ENCODE data around the gene NDUFAF4. TPM values are rescaled to one million over a fixed set of nuclear protein-coding genes. Genes with fewer than 3 reads are reported as not detected.

Gene NDUFAF4
- total RNA-seq, 1 experiment from 2014 or later: 120 TPM

DNA sequence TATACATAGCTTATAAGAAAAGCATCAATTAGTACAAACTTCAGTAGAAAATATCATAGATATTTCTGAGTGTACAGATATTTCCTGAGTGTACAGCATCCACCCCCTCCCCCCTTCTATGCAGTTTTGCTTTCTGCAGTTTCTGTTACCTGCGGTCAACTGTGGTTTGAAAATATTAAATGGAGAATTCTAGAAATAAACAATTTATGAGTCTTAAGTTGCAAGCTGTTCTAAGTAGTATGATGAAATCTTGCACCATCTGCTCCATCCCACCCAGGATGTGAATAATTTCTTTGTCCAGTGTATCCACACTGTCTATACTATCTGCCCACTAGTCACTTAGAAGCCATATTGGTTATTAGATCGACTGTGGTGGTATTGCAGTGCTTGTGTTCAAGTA, 44.6 kb downstream of the NDUFAF4 start:
- in situ Hi-C loops (cut with HindIII; ENCODE audit: low pct_unique_long_range_greater_than_20kb, low sequenced_read_pairs): no loop called here
- no peak for DNase-seq (ENCODE audit: low read depth, low spot score)

GRCh38 chr6:96852605-96853004, 45.1 kb downstream of the NDUFAF4 start:
- in situ Hi-C loops (cut with HindIII; ENCODE audit: low pct_unique_long_range_greater_than_20kb, low sequenced_read_pairs): no loop called here
- no peak for DNase-seq (ENCODE audit: low read depth, low spot score)

- no peak for DNase-seq (ENCODE audit: low read depth, low spot score)
- in situ Hi-C loops (cut with HindIII; ENCODE audit: low pct_unique_long_range_greater_than_20kb, low sequenced_read_pairs): no loop called here
These were observed 45.8 kb downstream of the NDUFAF4 start for GRCh38 chr6:96851858-96852257.

GRCh38 chr6:96849615-96850014, 48.1 kb downstream of the NDUFAF4 start:
- in situ Hi-C loops (cut with HindIII; ENCODE audit: low pct_unique_long_range_greater_than_20kb, low sequenced_read_pairs): no loop called here
- no peak for DNase-seq (ENCODE audit: low read depth, low spot score)

DNA sequence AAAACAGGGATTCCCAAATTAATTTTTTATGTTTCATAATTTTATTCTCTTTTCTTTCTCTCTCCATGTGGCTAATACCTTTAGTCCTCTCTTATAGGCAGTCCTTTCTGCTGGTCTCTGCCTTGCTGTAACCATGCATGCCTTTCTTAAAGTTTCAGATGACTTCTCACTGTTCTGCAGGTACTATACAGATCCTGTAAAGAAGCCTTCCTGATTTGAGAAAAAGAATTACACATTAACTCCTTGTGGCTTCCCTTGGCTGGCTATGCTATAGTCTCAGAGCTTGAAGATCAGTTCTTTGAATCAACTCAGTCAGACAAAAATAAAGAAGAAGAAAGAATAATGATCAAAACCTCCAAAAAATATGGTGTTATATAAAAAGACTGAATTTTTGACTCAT, 53.2 kb downstream of the NDUFAF4 start:
- DNase-seq (ENCODE audit: low read depth, low spot score): no peak

GRCh38 chr6:96841345-96841744, 56.3 kb downstream of the NDUFAF4 start:
- no peak for DNase-seq (ENCODE audit: low read depth, low spot score)
- in situ Hi-C loops (cut with HindIII; ENCODE audit: low pct_unique_long_range_greater_than_20kb, low sequenced_read_pairs): no loop called here

More for the DNA sequence above, 53.2 kb downstream of the NDUFAF4 start:
- in situ Hi-C loops (cut with HindIII; ENCODE audit: low pct_unique_long_range_greater_than_20kb, low sequenced_read_pairs): no loop called here

Small RNA genes lying within 50 kb of the gene (small RNA-seq; reads per million reads assigned to genes)
- 0 reads per million in 2 experiments for gene RN7SL509P

Other genes starting within 250 kb of the NDUFAF4 start
- 1.3 and 1.6 TPM in 2 replicates for gene GPR63, start 60.4 kb downstream of the NDUFAF4 start, total RNA-seq (2014; rRNA removed; shearing (Covaris generic))
- gene KLHL32, start 26.8 kb upstream of the NDUFAF4 start, total RNA-seq (2014; rRNA removed; shearing (Covaris generic)): 6.1 and 7.3 TPM in 2 replicates